GM18498 (cell line): ENCODE results near the gene RGCC.
"Not testable (repeated sequence)": the region's sequence is repeated elsewhere in the genome, so short reads cannot be mapped to it uniquely, and the experiment has no call there.

Experiments used
- ATAC-seq: cut with Tn5 transposase; IDR thresholded peaks from one replicate; pipeline ENCODE4 v1.9.1; 2021; ENCODE audit warnings: mild to moderate bottlenecking, moderate library complexity; ENCODE audit not compliant: unreplicated experiment

RGCC gene

DNA sequence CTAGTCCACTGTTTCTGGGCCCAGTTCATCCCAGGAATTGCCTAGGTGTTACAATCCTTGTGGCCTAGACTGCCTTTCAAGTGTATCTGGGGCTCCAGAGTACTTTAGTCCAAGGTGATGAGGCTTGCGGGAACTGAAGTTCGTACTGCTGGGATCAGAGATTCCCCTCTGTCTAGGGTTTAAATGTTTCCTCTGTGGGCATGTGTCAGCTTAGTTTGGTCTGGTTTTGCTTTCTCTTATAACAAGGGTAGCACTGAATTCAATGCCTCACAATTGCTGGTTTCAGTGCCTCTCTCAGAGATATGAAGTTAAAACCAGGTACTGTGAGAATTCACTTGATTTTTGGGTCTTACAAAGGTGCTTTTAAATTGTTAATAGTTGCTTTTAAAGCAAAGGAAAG is 30.8 kb downstream of the RGCC start:
- peak; percentile 70 for ATAC-seq

DNA sequence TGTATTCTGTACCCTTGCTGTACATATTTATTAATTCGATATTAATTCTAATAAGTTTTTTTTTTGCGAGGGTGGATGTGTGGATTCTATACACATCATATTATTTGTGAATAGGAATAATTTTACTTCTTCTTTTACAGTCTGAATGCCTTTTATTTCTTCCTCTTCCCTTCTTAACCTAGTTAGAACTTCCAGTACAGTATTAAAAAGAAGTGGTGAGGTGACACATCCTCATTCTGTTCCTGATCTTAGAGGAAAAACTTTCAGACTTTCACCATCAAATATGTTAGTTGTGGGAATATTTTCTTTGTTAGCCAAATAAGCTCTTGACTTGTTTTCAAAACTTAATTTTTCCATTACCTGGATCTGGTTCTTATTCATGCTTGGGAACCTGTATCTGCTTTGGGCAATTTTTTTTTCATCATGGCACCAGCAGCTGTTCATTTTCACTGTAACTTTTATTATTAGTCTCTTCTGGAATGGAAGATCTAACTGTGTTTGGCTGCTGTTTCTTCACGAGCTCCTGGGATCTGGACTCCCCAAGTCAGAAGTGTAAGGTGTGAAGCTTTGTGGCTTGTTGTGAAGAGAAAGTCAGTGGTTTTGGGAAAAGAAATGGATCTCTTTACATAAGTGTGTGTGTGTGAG is 33.1 kb downstream of the RGCC start:
- no peak for ATAC-seq

DNA sequence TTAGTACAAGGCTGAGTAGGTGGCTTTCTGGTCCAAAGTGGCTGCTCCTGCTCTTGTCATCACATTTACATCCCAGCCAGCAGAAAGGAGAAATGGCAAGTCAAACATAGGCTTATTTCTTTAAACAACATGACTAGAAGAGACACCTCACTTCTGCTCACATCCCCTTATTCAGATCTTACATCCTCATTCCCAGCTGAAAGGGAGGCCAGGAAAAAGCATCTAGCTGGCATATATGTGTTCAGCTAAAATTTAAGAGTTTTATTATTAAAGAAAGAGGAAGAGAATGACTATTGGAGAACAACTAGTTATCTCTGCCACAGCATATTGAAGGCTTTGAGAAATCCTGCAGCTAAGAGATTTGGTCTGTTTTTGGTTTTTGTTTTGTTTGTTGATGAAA is 34.1 kb downstream of the RGCC start:
- no peak for ATAC-seq

DNA sequence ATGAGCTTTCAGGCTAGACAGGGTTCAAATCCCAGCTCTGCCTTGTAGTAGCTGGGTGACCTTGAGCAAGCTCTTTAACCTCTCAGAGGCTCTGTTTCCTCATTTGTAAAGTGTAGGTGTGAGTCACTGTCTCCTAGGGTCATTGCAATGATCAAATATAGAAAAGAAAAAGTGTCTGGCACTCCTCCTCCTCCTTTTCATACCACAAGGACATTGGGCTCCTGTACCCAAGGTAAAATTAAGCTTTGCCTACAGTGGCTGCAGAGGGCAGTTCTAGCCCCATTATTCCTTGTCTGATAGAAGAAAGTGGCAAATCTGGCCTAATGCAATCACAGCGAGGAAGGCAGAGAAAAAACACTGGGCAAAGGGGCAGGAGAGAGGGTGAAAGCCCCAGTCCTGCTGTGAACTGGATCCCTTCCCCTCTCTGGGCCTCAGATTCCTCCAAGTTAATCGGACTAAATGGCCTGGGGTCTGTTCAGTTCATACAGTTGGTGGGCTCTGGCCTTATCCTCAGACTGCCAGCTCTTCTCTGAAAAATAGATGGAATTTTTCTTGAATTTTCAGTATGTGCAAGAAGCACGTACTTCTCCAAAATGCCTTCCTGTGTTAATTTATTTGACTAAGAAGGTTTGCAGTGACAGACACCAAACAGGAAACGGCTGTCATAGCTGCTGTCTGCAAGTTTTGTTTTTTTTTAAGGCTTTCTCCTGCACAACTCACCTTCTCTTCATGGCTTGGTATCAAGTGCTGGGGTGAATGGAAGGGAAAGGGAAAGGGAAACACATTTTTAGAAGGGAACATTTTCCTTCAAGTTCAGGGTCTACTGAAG is 35.3 kb downstream of the RGCC start:
- peak; percentile 59 for ATAC-seq

DNA sequence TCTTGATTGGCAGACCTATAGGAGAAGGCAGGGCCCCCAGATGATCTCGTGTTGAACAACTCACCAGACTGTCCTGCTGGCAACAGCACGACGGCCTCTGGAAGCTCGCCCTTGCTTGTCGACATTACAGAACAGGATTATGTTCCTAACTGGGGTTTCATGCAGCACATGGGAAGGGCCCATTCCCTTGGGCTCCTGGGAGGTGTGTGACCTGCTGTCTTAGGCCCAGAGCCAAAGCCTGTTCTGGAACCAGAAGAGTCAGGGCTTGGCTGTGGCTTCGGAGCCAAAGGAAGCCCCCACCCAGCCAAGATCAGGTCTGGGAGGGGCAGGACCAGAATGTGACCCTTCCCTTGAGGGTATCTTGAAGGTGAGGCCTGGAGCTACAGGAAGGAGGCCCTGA is 36.9 kb downstream of the RGCC start:
- ATAC-seq, result no peak

DNA sequence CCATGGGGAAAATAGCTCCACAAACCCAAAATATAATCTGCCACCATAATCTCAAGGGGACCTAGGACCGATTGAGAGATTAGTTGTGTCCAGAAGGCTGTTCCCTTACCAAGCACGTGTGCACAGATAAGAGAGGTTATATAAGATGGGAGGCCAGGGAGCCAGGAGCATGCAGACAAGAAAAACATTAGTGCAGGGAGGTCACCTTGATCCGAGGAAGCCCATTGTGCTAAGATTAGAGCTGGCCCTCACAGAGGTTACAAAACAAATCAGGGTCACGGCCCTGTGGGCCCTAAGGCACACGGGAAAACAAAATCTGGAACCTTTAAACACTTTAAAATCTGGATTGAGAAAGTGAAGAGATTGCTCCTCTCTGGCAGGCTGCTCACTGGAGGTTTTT is 37.7 kb downstream of the RGCC start:
- ATAC-seq, result no peak

DNA sequence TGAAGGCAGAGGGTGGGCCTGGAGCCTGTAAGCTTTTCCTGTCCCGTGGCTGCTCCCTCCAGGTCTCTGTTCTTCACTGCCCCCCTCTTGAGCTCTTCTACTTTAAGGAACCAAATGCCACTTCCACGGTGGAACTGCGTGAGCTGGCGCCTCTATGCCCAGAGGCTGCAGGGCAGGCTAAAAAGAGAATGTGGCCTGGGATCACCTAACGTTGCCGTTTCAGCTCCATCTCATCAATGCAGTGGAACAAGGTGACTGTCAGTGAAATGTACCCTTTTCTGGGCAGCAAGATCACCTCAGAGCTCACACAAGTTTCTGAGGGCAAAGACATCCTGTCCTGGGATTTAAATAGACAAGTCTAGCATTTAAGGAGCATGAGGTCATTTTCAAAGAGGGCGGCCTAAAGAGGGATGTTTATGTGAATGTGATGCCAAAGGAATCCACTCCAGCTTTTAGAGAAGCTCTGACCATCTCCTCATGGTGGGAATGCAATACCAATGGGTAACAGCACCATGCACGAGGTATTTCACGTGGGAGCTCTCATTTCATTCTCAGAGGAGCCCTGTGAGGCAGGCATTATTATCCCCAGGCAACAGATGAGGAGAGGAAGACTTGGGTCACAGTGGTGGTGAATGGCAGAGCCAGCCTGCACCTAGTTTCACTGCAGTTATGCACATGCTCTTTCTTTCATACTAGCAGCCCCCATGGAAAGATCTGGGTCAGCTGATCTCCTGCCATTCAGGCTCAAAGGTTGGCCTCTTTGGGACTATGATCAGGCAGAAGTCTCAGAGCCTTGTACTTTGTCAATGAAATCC is 39.3 kb downstream of the RGCC start:
- ATAC-seq, result no peak

DNA sequence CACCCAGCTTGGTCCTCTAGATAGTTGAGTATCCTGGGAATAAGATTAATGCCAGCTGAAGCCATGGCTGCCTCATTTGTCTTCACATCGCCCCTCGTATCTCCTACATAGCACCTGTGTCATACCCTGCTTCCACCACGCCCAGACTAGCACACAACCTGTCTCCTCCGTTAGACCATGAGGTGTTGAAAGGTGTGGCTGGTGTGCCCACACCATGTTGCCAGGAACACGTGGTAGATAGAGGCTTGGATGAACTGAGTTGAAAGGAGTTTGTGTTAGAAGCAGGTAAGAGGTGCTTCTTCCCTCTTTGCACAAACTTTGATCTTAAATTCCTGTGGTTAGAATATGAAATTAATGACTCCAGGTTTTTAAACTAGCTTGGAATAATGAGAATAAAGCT is 40.1 kb downstream of the RGCC start:
- ATAC-seq, result no peak

DNA sequence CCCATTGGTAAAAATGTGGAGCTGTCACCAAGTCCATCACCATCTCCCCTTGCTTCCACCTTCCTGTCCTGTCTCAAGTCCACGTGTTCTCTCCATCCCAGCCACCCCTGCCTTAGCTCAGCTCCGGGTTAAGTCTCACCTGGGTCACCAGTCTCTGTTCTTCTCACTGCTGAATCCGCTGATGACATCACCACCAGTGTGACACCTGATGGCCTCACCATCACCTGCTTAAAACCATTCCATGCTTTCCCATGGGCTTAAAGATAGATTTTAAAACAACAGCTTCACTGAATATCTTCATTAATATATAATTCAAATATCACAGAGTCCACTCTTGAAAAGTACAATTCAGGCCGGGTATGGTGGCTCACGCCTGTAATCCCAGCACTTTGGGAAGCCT is 42.1 kb downstream of the RGCC start:
- no peak for ATAC-seq

DNA sequence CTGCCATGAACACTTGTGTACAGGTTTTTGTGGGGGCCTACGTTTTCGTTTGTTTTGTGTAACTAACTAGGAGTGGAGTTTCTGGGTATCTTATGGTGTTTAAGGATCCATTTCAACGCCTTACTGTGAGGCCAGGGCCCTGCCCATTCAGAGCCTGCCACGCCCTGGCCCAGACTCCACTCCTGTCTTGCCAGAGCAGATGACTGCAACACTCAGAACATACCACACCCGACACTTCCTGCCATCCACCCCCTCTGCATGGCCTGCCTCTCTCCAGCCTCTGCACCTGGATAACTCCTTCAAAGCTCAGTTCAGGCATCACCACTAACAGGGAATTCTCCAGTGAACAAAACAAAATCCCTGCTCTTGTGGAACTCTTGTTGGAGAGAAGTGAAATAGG is 43.2 kb downstream of the RGCC start:
- ATAC-seq, result peak; percentile 43

DNA sequence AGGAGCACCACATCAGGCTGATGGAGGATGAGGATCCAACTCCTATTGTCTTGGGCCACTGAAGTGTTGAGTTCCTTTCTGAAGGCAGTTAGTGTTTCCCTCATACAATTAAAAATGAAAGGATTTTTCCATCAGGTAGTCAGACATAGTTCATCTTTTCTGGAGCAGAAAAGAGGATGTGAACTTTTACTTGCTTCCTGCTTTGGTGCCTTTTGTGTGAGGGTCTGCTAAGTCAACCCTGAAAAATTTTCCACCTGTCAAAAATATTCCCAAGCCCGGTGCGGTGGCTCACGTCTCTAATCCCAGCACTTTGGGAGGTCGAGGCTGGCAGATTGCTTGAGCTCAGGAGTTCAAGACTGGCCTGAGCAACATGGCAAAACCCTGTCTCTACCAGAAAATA is 43.9 kb downstream of the RGCC start:
- ATAC-seq, result no peak

DNA sequence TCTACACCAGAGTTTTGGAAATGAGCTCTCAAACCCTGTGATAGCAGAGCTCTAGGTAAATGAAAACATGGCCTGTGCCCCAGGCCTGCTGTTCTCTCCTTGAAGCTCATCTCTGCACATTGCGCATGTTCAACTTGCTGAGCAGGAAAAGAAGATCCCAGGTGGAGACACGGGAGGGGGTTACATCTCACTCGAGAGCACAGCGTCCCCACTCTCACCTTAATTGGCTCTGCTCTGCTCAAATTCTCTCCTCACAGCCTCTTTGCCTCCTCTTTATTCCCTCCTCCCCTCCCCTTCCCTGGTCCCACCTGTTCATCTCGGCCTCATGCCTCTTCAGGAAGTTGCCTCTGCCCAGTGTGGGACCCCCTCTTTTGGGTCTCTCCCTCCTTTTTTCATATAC is 44.7 kb downstream of the RGCC start:
- ATAC-seq, result no peak

DNA sequence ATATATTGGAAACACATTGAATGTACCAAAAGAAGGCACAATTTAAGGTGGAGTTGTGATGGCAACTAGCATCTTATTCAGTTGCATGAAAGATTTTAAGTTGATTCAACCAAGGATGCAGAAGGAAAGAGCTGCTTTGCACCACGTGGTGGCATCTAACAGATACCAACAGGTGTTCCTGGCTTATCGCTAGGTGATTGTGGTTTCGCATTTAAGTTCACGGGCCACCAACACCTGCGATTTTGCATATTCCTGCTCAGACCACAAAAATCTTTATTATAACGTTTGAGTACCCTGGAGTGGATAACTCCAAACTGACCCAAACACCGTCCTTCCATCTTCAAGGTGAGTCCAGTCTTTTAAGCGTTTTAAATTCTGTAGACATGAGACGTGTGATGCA is 45.3 kb downstream of the RGCC start:
- ATAC-seq, result peak; percentile 84

DNA sequence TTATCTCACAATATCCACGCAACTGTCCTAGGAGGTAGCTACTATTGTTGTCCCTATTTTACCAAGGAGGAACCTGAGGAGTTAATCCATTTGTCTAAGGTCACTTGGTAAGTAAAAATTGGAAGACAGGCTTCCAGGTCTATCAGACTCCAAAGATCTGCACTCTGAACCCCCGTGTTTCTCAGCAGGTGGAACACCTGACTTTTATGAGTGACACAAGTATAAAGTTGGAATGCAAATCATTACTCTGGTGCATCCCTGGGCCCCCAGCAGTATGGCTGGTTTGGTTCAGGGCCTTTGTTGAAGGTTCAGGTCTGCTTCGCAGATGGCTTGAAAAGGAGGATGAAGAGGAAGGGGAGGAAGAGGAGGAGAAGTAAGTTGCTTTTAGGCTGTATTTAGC is 46.0 kb downstream of the RGCC start:
- ATAC-seq, result no peak

DNA sequence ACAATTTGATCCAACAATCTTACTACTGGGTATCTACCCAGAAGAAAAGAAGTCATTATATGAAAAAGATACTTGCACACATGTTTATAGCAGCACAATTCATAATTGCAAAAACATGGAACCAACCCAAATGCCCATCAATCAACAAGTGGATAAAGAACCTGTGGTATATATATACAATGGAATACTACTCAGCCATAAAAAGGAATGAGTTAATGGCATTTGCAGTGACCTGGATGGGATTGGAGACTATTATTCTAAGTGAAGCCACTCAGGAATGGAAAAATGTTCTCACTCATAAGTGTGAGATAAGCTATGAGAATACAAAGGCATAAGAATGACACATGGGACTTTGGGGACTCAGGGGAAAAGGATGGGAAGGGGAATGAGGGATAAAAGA is 47.3 kb downstream of the RGCC start:
- not testable (repeated sequence) for ATAC-seq

DNA sequence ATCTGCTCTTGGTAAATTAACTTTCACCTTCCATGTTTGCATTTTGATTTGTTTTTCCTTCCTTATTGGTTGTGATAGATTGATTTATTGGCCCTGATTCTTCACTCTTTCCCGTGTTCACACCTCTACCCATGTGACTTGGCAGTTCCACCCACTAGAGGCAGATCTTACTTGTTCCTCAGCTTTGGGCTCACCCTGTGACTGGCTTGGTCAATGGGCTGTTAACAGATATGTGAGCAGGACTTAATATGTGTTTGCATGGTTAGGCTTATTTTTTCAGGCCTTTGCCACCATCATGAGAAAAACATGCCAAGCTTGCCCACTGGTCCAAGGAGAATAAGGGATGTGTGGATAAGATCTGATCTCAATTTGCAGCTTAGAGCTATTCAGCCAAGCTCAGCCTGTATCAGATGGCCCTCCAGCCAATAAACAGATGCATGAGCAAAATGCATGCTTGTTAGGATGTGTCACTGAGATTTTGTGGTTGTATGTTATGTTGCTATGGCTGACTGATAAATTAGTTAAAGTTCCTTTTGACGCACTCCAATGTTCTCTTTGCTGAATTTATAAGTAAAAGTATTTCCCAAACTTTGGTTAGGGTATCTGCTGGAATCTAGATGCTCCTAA is 48.0 kb downstream of the RGCC start:
- ATAC-seq, result no peak

DNA sequence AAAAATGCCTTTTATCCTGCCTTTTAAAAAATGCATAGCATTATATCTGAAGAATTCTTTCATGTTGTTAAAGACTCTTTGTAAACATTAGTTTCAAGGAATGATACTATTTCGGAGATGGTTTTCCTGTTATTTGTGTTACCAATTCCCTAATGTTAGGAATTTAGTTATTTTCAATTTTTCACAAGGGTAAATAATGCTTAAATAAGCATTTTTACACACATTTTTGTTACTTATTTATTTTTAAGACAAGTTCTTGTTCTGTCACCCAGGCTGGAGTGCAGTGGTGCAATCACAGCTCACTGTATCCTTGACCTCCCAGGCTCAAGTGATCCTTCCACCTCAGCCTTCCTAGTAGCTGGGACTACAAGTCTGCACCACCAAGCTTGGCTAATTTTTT is 49.0 kb downstream of the RGCC start:
- ATAC-seq, result no peak

DNA sequence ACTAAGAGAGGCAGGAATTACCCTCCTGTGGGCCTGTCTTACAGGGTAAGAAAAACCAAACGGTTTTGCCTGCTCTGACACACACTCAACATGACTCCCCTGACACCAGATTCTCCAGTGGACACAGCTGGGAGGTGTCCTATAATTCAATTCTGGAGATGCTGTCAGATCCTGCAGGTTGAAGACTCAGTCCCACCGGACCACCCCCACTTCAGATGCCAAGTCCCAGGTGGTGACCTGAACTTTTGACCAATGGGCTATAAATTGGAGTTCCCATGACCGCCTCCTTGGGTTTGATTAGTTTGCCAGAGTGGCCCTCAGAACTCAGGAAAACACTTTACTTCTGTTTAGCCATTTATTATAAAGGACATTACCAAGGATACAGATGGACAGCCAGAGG is 52.6 kb downstream of the RGCC start:
- ATAC-seq, result no peak

DNA sequence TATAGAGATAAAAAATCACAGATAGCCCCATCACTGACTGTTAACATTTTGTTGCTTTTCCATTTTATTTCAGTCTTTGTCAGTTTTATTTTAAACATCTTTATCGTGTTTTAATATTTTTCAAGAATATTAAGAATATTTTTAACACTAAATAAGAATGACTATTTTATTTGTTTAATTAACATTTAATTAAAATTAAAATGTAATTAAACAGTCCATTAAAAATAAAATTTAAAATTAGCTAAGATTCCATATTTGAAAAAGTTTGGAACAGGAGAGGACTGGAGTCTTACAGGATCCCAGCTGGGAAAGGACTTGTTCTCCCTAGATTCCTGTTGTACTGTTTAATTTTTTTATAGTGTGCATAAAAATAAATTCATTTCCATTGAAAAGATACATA is 54.5 kb downstream of the RGCC start:
- ATAC-seq, result no peak

DNA sequence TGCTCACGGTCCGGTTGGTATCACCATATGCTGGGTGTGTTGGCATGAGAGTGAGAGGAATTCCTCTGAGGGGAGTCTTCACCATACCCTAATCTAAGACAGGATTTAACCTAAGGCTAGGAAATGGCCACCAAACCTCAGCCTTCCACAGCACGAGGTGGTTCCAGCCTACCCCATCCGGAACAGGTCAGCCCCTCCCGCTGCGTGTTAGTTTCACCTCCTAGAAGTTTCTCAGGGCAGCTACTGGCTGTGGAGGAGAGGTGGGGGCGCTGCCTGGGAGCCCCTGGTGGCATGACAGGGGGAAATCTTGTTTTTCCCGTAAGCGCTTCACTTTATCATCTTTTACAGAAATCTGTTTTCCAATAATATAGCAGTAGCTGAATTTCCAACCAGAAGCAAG is 55.1 kb downstream of the RGCC start:
- ATAC-seq, result no peak

DNA sequence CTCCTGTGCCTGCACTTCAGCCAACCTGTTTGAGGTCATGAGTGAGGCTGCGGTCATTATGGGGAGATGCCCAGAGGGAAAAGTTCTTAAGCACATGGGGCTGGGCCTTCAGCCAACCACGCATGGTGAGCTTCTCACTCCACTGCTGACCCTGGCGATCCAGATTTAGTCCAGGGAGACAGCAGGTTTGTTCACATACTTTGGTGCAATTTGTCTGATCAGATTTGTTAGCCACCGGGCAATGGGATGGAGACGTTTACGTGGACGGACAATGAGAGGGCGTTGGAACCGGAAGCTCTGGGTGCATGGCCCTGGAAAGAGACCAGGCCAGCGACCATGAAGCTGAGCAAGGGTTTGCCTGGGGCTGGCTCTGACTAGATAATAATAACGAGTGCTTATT is 56.2 kb downstream of the RGCC start:
- no peak for ATAC-seq
